Adrenal gland (tissue), 5 donors: Measurements from ENCODE around the gene GPR62.

ENCODE experiments used
- POLR2A ChIP-seq, 2 donors: fragments of 450-650 bp; IDR thresholded peaks; one replicate each; pipeline ENCODE4 v1.6.1; 2017; ENCODE audit warnings: antibody characterized with exemption in 2 of 2, mild to moderate bottlenecking in 2 of 2, moderate library complexity in 1 of 2
- TF ChIP-seq, protein P1 (sequence below), 6 experiments: fragments of 450-650 bp in 4 of 6; fragments of 200-600 bp in 2 of 6; sonication (generic) in 1 of 6; IDR thresholded peaks; 1 replicate in 5 of 6; 2 replicates in 1 of 6; pipeline versions ENCODE4 v1.5.1 to v1.8.0; 2016 to 2021; ENCODE audit warnings: antibody characterized with exemption in 6 of 6, mild to moderate bottlenecking in 2 of 6, moderate library complexity in 1 of 6
- donor health status: DM: no; HTN: no; CAD: no.

DNA sequence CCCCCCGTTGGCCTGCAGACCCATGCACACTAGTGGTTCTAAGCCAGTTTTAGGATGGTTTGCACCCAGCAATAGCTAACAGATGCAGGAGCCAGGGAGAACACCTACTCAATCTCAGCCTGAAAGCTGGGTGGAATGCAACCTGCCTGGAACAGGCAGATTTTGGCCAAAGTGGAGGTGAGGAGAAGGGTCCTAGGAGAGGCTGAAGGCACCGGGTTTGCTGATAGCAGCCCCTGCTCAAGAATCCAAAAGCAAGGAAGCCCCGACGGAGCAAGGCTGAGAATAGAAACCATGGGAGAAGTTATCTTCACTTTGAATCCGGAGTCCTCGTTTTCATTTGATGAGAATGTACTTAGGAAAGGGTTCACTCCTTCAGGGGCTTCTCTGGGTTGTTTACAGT, 23.4 kb upstream of the GPR62 start:
- TF ChIP-seq, protein P1, sequence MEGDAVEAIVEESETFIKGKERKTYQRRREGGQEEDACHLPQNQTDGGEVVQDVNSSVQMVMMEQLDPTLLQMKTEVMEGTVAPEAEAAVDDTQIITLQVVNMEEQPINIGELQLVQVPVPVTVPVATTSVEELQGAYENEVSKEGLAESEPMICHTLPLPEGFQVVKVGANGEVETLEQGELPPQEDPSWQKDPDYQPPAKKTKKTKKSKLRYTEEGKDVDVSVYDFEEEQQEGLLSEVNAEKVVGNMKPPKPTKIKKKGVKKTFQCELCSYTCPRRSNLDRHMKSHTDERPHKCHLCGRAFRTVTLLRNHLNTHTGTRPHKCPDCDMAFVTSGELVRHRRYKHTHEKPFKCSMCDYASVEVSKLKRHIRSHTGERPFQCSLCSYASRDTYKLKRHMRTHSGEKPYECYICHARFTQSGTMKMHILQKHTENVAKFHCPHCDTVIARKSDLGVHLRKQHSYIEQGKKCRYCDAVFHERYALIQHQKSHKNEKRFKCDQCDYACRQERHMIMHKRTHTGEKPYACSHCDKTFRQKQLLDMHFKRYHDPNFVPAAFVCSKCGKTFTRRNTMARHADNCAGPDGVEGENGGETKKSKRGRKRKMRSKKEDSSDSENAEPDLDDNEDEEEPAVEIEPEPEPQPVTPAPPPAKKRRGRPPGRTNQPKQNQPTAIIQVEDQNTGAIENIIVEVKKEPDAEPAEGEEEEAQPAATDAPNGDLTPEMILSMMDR (IDR thresholded peaks at IDR 0.05) = no peak
- TF ChIP-seq POLR2A (IDR thresholded peaks at IDR 0.05) = no peak
